GM12878 (cell line): ENCODE measurements around the gene SLC41A1. TPM values are rescaled to one million over a fixed set of nuclear protein-coding genes. Genes with fewer than 3 reads are reported as not detected.

Experiments
- ATAC-seq: fragments of 200-7000 bp; cut with Tn5 transposase; 3 replicates; pipeline ENCODE4 v1.9.1; 2020; ENCODE audit warnings: mild to moderate bottlenecking, moderate library complexity
- BruUV-seq: library from RNA; stranded (reverse); fragments of 400-500 nt; replicated peaks from 2 replicates; lab custom pipeline; 2021; lab: Mats Ljungman, UMichigan
- CTCF ChIA-PET: fragments of 300-600 bp; sonication (Branson Sonifier 250); formaldehyde crosslinking; extraction: SDS; loops from one replicate; lab custom pipeline; 2021; ENCODE audit warnings: inconsistent platforms; lab: Yijun Ruan, JAX
- POLR2A ChIA-PET: fragments of 350-600 bp; formaldehyde crosslinking; extraction: SDS; loops from one replicate; lab custom pipeline; 2021; ENCODE audit warnings: inconsistent platforms; lab: Charles Lee
- RAD21 ChIA-PET: fragments of 300-600 bp; sonication (Branson Sonifier 250); formaldehyde crosslinking; loops from one replicate; lab custom pipeline; 2023; ENCODE audit warnings: antibody characterized with exemption; ENCODE audit not compliant: unreplicated experiment; lab: Charles Lee
- SMC1A ChIA-PET: fragments of 300-600 bp; sonication (Branson Sonifier 250); formaldehyde crosslinking; loops from one replicate; lab custom pipeline; 2023; ENCODE audit not compliant: unreplicated experiment, uncharacterized antibody; lab: Charles Lee
- DNase-seq: peaks from one replicate; pipeline ENCODE4 v3.0.0-alpha.2; 2011; ENCODE audit warnings: low read depth, low spot score
- FAIRE-seq: peaks from 3 replicates; lab custom pipeline; 2011; peaks lifted over from hg19 to GRCh38; lab: Jason Lieb, UNC
- H2AFZ ChIP-seq: 2 replicates; pipeline ENCODE4 v1.6.0; 2011; ENCODE audit warnings: low read depth, low read length, control low read depth; ENCODE audit not compliant: control insufficient read depth
- H3K27ac ChIP-seq: 2 replicates; pipeline ENCODE4 v1.5.1; 2011; ENCODE audit warnings: control low read depth; ENCODE audit not compliant: control insufficient read depth, insufficient read depth
- H3K27me3 ChIP-seq, 2 experiments: replicated peaks in 1 of 2; 2 replicates each; pipeline versions ENCODE4 v1.6.0 to v1.6.1; 2011; ENCODE audit warnings: low read length in 1 of 2; ENCODE audit not compliant: control insufficient read depth in 2 of 2, insufficient read depth in 2 of 2
- H3K36me3 ChIP-seq, 2 experiments: 2 replicates each; pipeline ENCODE4 v1.5.1; 2011; ENCODE audit warnings: low read length in 1 of 2; ENCODE audit not compliant: control insufficient read depth in 2 of 2, insufficient read depth in 2 of 2
- H3K4me1 ChIP-seq: 2 replicates; pipeline ENCODE4 v1.6.1; 2011; ENCODE audit warnings: mild to moderate bottlenecking, low read length, moderate library complexity, mixed read lengths; ENCODE audit not compliant: control insufficient read depth, insufficient read depth
- H3K4me2 ChIP-seq: 2 replicates; pipeline ENCODE4 v1.6.0; 2011; ENCODE audit warnings: control low read depth; ENCODE audit not compliant: control insufficient read depth, insufficient read depth
- H3K4me3 ChIP-seq: fragments of 200-600 bp; sonication (generic); 2 replicates; pipeline ENCODE4 v1.5.1; 2016
- H3K79me2 ChIP-seq: 2 replicates; pipeline ENCODE4 v1.6.0; 2011; ENCODE audit warnings: low read length; ENCODE audit not compliant: control insufficient read depth, insufficient read depth
- H3K9ac ChIP-seq: 2 replicates; pipeline ENCODE4 v1.8.0; 2011; ENCODE audit warnings: low read length, control low read depth, mixed read lengths; ENCODE audit not compliant: control insufficient read depth, insufficient read depth
- H3K9me3 ChIP-seq: replicated peaks from 3 replicates; pipeline ENCODE4 v1.5.1; 2011; ENCODE audit warnings: mild to moderate bottlenecking, low read length; ENCODE audit not compliant: control insufficient read depth, insufficient read depth
- H4K20me1 ChIP-seq: 2 replicates; pipeline ENCODE4 v1.6.0; 2011; ENCODE audit not compliant: control insufficient read depth, insufficient read depth
- ASH2L ChIP-seq: fragments of 300-600, 200-600 bp; sonication (generic); IDR thresholded peaks from 2 replicates; pipeline ENCODE4 v1.6.1; 2017; ENCODE audit warnings: low read depth, mild to moderate bottlenecking, borderline replicate concordance
- BACH1 ChIP-seq: fragments of 450-650 bp; IDR thresholded peaks from 2 replicates; pipeline ENCODE4 v1.6.1; 2017; ENCODE audit warnings: mild to moderate bottlenecking, borderline replicate concordance
- ESRRA ChIP-seq: IDR thresholded peaks from 2 replicates; pipeline ENCODE4 v1.6.1; 2012; ENCODE audit warnings: mild to moderate bottlenecking, low read length, improper control_type of control experiment
- MTA2 ChIP-seq: fragments of 450-650 bp; IDR thresholded peaks from 2 replicates; pipeline ENCODE4 v1.6.1; 2016; ENCODE audit warnings: low read depth, mild to moderate bottlenecking, moderate library complexity
- MYC ChIP-seq: IDR thresholded peaks from 2 replicates; pipeline ENCODE4 v1.6.1; 2011; ENCODE audit warnings: mild to moderate bottlenecking, low read length, moderate library complexity, inconsistent platforms; ENCODE audit not compliant: insufficient read depth, insufficient replicate concordance, insufficient read length, severe bottlenecking
- POLR2AphosphoS2 ChIP-seq: IDR thresholded peaks from 2 replicates; pipeline ENCODE4 v1.6.1; 2011; ENCODE audit warnings: low read depth, mild to moderate bottlenecking, low read length, improper control_type of control experiment, moderate library complexity
- RCOR1 ChIP-seq: conservative IDR thresholded peaks from 2 replicates; pipeline ENCODE4 v1.6.1; 2012; ENCODE audit warnings: low read depth, low read length, improper control_type of control experiment
- SKIL ChIP-seq: fragments of 450-650 bp; IDR thresholded peaks from 2 replicates; pipeline ENCODE4 v1.6.1; 2017; ENCODE audit warnings: mild to moderate bottlenecking, low read depth, inconsistent platforms; ENCODE audit not compliant: poor library complexity, severe bottlenecking
- YBX1 ChIP-seq: fragments of 450-650 bp; IDR thresholded peaks from 2 replicates; pipeline ENCODE4 v1.6.1; 2016; ENCODE audit warnings: antibody characterized with exemption
- ZBTB40 ChIP-seq: fragments of 450-650 bp; IDR thresholded peaks from 2 replicates; pipeline ENCODE4 v1.6.1; 2016; ENCODE audit warnings: mild to moderate bottlenecking, moderate library complexity, borderline replicate concordance
- ZZZ3 ChIP-seq: IDR thresholded peaks from 2 replicates; pipeline ENCODE4 v1.6.1; 2011; ENCODE audit warnings: low read depth; ENCODE audit not compliant: control insufficient read depth, insufficient read length
- whole genome bisulfite sequencing: methylation state at CpG from one replicate; pipeline ENCODE4 v1.1.6; 2016; ENCODE audit warnings: low lambda C conversion rate; ENCODE audit not compliant: insufficient replicate concordance, insufficient coverage; ENCODE audit errors: missing lambda C conversion rate; 5-methylcytosine and 5-hydroxymethylcytosine counted together
- in situ Hi-C: fragments of 300-500 bp; cut with MboI; formaldehyde crosslinking; loops from 9 replicates; pipeline ENCODE4 v1.14.3; 2018; ENCODE audit warnings: mixed read lengths
- intact Hi-C: fragments of 100-400 bp; cut with micrococcal nuclease; formaldehyde crosslinking; loops from one replicate; pipeline ENCODE4 v1.14.2; 2022; ENCODE audit not compliant: unreplicated experiment
- polyA plus RNA-seq, 11 experiments: library from polyadenylated mRNA; depleted of rRNA in 4 of 11; unstranded in 6 of 11; stranded (reverse) in 5 of 11; fragments of >200 nt; fragmentation: Nextera tagmentation in 4 of 11; fragmentation: Illumina TruSeq in 1 of 11; extraction: Ambion mirVana in 4 of 11; extraction: Trizol in 1 of 11; gene quantifications; 1 replicate in 1 of 11; 2 replicates in 10 of 11; pipeline versions ENCODE4 v1.2.1 to v1.2.3, GENCODE V29; 2011 to 2016; ENCODE audit warnings: inconsistent platforms in 2 of 11, missing spikeins in 2 of 11, low read depth in 1 of 11
- total RNA-seq, 4 experiments: library from RNA; depleted of rRNA in 3 of 4; stranded (reverse); fragments of >200 nt in 3 of 4; fragmentation: Illumina TruSeq in 1 of 4; extraction: Trizol in 1 of 4; gene quantifications; 2 replicates each; pipeline versions ENCODE4 v1.2.1 to v1.2.3, GENCODE V29; 2013 to 2021
- TF ChIP-seq, protein P1 (sequence below): IDR thresholded peaks from 2 replicates; pipeline ENCODE4 v1.6.1; 2012; ENCODE audit warnings: low read length, inconsistent platforms
- TF ChIP-seq, protein P2 (sequence below): fragments of 450-650 bp; IDR thresholded peaks from 2 replicates; pipeline ENCODE4 v1.6.1; 2016; ENCODE audit warnings: mild to moderate bottlenecking

SLC41A1 gene
- total and polyA plus RNA-seq, 10 of the 15 experiments (the other 5 are each of a cell fraction or from before 2014, with no cell fraction given): 0.13 to 11.3 (median 0.42) TPM

DNA sequence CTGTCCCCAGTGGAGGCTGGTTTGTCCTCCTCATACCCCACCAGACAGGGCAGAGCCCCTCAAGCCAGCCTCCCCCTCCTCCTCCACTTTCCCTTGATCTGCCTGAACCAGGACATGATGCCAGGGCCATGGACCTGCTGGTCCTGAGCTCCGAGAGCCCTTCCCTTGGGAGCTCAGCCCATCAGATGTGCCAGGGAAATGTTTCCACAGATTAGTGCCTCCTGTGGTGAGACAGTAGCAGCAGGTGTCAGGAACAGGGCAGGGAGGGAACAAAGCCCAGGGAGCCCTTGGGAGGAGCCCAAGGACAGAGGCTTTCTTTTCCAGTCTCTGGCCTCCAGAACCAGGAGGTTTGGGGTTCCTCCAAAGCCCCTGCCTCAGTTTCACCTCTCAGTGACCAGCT, 14.6 kb upstream of the SLC41A1 start (continued):
- TF ChIP-seq ZBTB40: no peak
- TF ChIP-seq, protein P1, sequence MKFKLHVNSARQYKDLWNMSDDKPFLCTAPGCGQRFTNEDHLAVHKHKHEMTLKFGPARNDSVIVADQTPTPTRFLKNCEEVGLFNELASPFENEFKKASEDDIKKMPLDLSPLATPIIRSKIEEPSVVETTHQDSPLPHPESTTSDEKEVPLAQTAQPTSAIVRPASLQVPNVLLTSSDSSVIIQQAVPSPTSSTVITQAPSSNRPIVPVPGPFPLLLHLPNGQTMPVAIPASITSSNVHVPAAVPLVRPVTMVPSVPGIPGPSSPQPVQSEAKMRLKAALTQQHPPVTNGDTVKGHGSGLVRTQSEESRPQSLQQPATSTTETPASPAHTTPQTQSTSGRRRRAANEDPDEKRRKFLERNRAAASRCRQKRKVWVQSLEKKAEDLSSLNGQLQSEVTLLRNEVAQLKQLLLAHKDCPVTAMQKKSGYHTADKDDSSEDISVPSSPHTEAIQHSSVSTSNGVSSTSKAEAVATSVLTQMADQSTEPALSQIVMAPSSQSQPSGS: no peak
- no peak for TF ChIP-seq RCOR1
- no peak for TF ChIP-seq ZZZ3
- no peak for TF ChIP-seq POLR2AphosphoS2
- no peak for TF ChIP-seq BACH1
- TF ChIP-seq, all 136 proteins: peak for 0

DNA sequence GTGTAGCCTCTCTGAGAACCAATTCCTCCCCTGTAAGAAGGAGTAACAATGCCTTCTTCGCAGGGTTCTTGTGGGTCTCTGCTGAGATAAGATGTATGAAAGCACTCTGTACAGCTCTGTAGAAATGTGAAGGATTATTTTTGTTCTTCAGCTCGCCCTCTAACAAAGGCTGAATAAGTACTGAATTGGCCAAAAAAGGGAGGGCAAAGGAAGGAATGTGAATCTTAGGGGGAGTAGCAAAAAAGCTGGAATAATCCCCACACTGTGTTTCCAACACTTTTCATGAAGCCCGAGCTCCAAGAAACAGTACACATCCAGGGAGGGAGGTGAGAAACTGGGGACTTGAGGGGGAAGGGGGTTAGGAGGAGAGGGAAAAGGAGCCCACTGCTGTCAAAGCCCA, 14.0 kb upstream of the SLC41A1 start:
- no peak overlapping the region for H2AFZ ChIP-seq
- ChIA-PET SMC1A (interaction anchor here (0.7 to 1.3 kb wide), 4 partner anchors 11 to 114 kb away, joined by 3 to 5 read pairs (median 4); no protein-coding TSS in a partner anchor), RAD21 (interaction anchor here (1.0 to 1.2 kb wide), 2 partner anchors 90 to 168 kb away, joined by 3 to 4 read pairs; no protein-coding TSS in a partner anchor), POLR2A (interaction anchor here (1.7 kb wide), 1 partner anchor 15 kb away, joined by 7 read pairs; no protein-coding TSS in a partner anchor), CTCF (interaction anchor here (0.9 to 3.6 kb wide), 8 partner anchors 11 to 150 kb away, joined by 3 to 17 read pairs (median 4); no protein-coding TSS in a partner anchor)
- peaks cover 0 to 3% of the 10 kb centered on the region in 2 experiments; a peak in 3 of 4 replicates for H3K27me3 ChIP-seq
- DNase-seq: no peak
- H3K9ac ChIP-seq: no peak overlapping the region
- no peaks in the 10 kb centered on the region; the same call in 1 of the 2 replicates for H3K4me1 ChIP-seq
- peaks cover 6% of the 10 kb centered on the region; the same call in 2 of the 3 replicates for H3K9me3 ChIP-seq
- FAIRE-seq: no peak
- H3K79me2 ChIP-seq: no peaks in the 10 kb centered on the region
- no TSS peak for BruUV-seq
- in situ Hi-C loops: no loop called here
- 30% methylated on average over 3 of the region's 3 CpGs for WGBS
- H3K27ac ChIP-seq: no peak overlapping the region
- no peak overlapping the region for H3K4me3 ChIP-seq
- intact Hi-C loops: no loop called here
- no peak for ATAC-seq
- no peaks in the 10 kb centered on the region for H4K20me1 ChIP-seq
- no peak overlapping the region for H3K4me2 ChIP-seq
- H3K36me3 ChIP-seq: no peaks in the 10 kb centered on the region
- TF ChIP-seq SKIL (no peak), YBX1 (no peak), MYC (no peak), ASH2L (no peak), MTA2 (no peak), POLR2AphosphoS2 (no peak), ESRRA (no peak)
- TF ChIP-seq, protein P2, sequence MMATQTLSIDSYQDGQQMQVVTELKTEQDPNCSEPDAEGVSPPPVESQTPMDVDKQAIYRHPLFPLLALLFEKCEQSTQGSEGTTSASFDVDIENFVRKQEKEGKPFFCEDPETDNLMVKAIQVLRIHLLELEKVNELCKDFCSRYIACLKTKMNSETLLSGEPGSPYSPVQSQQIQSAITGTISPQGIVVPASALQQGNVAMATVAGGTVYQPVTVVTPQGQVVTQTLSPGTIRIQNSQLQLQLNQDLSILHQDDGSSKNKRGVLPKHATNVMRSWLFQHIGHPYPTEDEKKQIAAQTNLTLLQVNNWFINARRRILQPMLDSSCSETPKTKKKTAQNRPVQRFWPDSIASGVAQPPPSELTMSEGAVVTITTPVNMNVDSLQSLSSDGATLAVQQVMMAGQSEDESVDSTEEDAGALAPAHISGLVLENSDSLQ: no peak
